Tibial nerve (tissue), 3 donors: ENCODE measurements around the gene ZSWIM3.
A peak's percentile ranks its signal among the peaks of the same experiment; 100 is the strongest.

ENCODE experiments used
- POLR2A ChIP-seq, 2 donors: fragments of 450-650 bp; IDR thresholded peaks; one replicate each; pipeline ENCODE4 v1.6.1; 2017; ENCODE audit warnings: antibody characterized with exemption in 2 of 2, mild to moderate bottlenecking in 2 of 2, moderate library complexity in 2 of 2
- TF ChIP-seq, protein P1 (sequence below), 5 experiments: fragments of 200-600 bp in 3 of 5; fragments of 450-650 bp in 2 of 5; sonication (generic) in 3 of 5; IDR thresholded peaks; one replicate each; pipeline ENCODE4 v1.5.1; 2016 to 2019; ENCODE audit warnings: antibody characterized with exemption in 5 of 5, mild to moderate bottlenecking in 3 of 5, moderate library complexity in 2 of 5

DNA sequence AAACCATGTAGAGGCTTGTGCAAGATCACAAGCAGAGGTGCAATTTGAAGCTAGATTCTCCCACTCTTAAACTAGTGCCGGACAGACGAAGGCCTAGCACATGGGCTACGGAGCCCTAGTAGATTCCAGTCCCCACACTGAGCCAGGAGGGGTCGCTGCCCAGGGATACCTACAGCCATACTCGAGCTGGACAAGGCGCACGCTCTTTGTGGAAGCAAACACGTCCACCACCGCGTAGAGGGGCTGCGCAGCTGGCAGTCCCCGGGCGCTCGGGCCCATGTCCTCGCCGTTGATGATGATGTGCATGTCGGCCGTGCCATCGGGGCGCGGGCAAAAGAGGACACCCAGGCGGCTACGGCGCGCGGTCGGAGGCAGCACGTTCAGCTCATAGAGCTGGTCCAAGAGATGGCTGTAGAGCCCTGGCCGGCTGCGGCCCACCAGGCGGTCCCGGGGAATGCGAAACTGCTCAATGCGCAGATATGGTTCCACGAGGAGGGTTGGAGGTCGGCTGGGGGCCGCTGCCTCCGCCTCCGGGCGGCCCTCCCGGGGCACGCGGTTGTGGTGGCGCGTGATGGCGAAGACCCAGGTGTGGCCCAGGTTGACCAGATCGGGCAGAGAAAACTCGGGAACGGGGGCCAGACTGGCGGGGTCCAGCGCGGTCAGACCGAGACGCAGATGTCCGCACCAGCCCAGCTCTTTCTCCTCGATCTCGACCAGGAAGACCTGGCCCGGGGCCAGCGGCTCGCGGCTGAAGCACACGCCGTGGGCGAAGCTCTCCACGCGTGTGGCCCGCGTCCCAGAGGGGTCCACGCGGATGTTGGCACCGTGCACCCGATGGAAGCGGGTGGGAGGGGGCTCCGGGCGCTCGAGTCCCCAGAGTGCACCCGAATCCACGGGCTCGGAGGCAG is 32.9 kb downstream of the ZSWIM3 start:
- TF ChIP-seq, protein P1, sequence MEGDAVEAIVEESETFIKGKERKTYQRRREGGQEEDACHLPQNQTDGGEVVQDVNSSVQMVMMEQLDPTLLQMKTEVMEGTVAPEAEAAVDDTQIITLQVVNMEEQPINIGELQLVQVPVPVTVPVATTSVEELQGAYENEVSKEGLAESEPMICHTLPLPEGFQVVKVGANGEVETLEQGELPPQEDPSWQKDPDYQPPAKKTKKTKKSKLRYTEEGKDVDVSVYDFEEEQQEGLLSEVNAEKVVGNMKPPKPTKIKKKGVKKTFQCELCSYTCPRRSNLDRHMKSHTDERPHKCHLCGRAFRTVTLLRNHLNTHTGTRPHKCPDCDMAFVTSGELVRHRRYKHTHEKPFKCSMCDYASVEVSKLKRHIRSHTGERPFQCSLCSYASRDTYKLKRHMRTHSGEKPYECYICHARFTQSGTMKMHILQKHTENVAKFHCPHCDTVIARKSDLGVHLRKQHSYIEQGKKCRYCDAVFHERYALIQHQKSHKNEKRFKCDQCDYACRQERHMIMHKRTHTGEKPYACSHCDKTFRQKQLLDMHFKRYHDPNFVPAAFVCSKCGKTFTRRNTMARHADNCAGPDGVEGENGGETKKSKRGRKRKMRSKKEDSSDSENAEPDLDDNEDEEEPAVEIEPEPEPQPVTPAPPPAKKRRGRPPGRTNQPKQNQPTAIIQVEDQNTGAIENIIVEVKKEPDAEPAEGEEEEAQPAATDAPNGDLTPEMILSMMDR (IDR thresholded peaks at IDR 0.05): peak; percentile 40 to 81 (median 62)
- no peak for TF ChIP-seq POLR2A (IDR thresholded peaks at IDR 0.05)
